WERI-Rb-1 (cell line): Measurements from ENCODE around the gene NSMCE1.

ENCODE experiments used
- DNase-seq: peaks from one replicate; pipeline ENCODE4 v3.0.0-alpha.2; 2020
- H3K27ac ChIP-seq: fragments of 250-450 bp; sonication (Bioruptor Pico); 2 replicates; pipeline ENCODE4 v1.5.1; 2020; ENCODE audit warnings: mild to moderate bottlenecking, moderate library complexity
- H3K27me3 ChIP-seq: fragments of 250-450 bp; sonication (Bioruptor Pico); 2 replicates; pipeline ENCODE4 v1.5.1; 2021; ENCODE audit warnings: mild to moderate bottlenecking, low read depth, moderate library complexity; ENCODE audit not compliant: insufficient read depth, severe bottlenecking
- H3K36me3 ChIP-seq: fragments of 250-450 bp; sonication (Bioruptor Pico); 2 replicates; pipeline ENCODE4 v1.5.1; 2020; ENCODE audit warnings: mild to moderate bottlenecking, moderate library complexity
- H3K4me3 ChIP-seq: 2 replicates; pipeline ENCODE4 v1.5.1; 2011; ENCODE audit warnings: low read depth, mild to moderate bottlenecking, control low read depth, low read length
- H3K9me3 ChIP-seq: fragments of 250-450 bp; sonication (Bioruptor Pico); 2 replicates; pipeline ENCODE4 v1.5.1; 2021; ENCODE audit warnings: mild to moderate bottlenecking, moderate library complexity; ENCODE audit not compliant: severe bottlenecking
- TF ChIP-seq, protein P1 (sequence below): IDR thresholded peaks from 2 replicates; pipeline ENCODE4 v1.5.1; 2011; ENCODE audit warnings: low read depth, mild to moderate bottlenecking, control low read depth, inconsistent platforms, low read length

NSMCE1 gene

DNA sequence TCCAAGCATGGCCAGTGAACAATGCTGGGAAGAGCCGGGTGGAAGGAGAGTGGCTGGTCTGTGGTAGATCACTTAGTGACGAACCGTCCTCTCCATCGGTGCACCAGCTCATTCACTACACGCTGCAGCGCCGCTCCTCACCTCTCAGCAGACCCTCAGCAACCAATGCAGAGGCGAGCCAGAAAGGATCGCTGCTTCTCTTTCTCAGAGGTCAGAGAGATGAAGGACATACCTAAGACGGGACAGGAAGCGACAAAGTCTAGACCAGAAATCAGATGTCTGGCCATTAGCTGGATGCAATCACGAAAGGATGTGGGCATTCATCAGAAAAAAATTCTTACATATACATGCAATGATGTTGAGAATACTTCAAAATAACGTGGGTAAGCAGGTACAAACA is 26.9 kb downstream of the NSMCE1 start:
- H3K9me3 ChIP-seq = no peaks in the 10 kb centered on the region
- no peaks in the 10 kb centered on the region for H3K27me3 ChIP-seq
- no peak overlapping the region for H3K27ac ChIP-seq
- no peak for DNase-seq
- TF ChIP-seq, protein P1, sequence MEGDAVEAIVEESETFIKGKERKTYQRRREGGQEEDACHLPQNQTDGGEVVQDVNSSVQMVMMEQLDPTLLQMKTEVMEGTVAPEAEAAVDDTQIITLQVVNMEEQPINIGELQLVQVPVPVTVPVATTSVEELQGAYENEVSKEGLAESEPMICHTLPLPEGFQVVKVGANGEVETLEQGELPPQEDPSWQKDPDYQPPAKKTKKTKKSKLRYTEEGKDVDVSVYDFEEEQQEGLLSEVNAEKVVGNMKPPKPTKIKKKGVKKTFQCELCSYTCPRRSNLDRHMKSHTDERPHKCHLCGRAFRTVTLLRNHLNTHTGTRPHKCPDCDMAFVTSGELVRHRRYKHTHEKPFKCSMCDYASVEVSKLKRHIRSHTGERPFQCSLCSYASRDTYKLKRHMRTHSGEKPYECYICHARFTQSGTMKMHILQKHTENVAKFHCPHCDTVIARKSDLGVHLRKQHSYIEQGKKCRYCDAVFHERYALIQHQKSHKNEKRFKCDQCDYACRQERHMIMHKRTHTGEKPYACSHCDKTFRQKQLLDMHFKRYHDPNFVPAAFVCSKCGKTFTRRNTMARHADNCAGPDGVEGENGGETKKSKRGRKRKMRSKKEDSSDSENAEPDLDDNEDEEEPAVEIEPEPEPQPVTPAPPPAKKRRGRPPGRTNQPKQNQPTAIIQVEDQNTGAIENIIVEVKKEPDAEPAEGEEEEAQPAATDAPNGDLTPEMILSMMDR = no peak
- no peak overlapping the region for H3K4me3 ChIP-seq
- H3K36me3 ChIP-seq = no peaks in the 10 kb centered on the region

DNA sequence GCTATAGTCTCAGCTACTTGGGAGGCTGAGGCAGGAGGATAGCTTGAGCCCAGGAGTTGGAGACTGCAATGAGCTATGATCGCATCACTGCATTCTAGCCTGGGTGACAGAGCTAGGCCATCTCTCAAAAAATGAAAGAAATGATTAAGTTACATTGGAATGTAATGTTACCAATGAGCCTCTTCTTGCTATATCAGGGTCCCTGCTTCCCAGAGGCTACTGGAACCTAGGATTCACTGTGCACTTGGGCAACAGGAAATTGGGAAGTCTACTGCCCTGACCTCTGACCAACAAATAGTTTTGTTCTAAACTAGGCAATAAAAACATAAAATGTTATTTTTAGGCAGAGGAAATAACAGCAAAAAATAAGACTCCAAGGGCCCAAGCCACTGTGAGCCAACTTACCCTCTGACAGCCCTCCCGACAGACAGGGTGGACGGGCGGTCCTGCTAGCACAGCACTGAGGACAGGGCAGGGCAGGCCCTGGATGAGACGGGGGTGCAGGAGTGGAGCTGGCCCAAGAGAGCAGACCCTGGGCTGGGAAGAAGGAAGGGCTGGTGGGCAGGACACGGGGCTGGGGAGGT is 27.5 kb downstream of the NSMCE1 start:
- Histone ChIP-seq H3K4me3 (no peak overlapping the region), H3K9me3 (no peaks in the 10 kb centered on the region), H3K27ac (no peak overlapping the region), H3K36me3 (no peaks in the 10 kb centered on the region), H3K27me3 (no peaks in the 10 kb centered on the region)
- TF ChIP-seq, protein P1 = no peak
- DNase-seq = no peak

DNA sequence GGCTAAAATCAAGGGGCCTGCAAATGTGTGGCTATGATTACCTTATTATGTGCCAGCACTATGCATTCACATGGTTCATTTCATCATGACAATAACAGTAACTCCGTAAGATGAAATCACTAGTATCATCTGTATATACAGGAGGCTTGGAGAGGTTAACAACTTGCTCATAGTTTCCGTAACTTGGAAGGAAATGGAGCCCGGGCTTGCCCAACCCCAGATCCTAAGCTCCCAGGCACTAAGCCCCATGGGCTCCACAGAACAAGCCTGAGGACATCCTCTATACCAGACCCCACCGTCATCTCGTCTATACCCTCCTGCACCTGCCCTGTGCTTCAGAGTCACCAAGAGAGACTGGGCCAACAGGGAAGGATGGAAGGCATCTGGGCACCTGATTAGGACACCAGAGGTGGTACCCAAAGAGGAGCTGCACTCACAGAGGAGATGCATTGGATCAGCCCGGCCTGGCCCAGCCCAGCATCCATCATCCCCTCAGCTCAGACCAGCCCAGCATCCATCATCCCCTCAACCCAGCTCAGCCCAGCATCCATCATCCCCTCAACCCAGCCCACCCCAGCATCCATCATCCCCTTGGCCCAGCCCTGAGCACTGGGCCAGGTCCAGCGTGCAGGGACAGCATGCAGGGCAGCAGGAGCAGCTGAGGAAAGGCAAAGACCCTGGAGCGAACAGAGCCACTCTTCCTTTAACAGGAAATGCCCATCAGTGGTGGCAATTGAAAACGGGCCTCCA is 28.5 kb downstream of the NSMCE1 start:
- no peak overlapping the region for H3K27ac ChIP-seq
- DNase-seq = no peak
- TF ChIP-seq, protein P1 = no peak

DNA sequence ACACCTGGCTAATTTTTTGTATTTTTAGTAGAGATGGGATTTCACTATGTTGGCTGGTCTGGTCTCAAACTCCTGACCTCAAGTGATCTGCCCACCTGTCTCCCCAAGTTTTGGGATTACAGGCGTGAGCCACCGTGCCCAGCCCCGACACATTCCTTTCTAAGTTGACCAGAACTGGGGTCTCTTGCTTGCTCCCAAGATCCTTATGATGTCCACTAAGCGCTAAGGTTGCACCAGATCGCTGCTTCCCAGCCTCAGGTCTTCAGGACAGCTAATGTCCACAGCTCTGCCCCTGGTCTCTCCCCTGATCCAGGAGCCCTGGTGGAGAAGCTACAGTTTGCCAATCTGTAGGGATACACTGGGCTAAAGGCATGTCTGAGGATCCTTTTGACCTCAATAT is 29.5 kb downstream of the NSMCE1 start:
- TF ChIP-seq, protein P1 = no peak
- Histone ChIP-seq H3K27me3 (no peaks in the 10 kb centered on the region), H3K9me3 (no peaks in the 10 kb centered on the region), H3K36me3 (no peaks in the 10 kb centered on the region; the same call in 1 of the 2 replicates), H3K4me3 (no peak overlapping the region), H3K27ac (no peak overlapping the region)
- no peak for DNase-seq

More for the DNA sequence above, 28.5 kb downstream of the NSMCE1 start:
- no peaks in the 10 kb centered on the region; the same call in 1 of the 2 replicates for H3K36me3 ChIP-seq
- H3K27me3 ChIP-seq = no peaks in the 10 kb centered on the region
- no peaks in the 10 kb centered on the region for H3K9me3 ChIP-seq
- H3K4me3 ChIP-seq = no peak overlapping the region

DNA sequence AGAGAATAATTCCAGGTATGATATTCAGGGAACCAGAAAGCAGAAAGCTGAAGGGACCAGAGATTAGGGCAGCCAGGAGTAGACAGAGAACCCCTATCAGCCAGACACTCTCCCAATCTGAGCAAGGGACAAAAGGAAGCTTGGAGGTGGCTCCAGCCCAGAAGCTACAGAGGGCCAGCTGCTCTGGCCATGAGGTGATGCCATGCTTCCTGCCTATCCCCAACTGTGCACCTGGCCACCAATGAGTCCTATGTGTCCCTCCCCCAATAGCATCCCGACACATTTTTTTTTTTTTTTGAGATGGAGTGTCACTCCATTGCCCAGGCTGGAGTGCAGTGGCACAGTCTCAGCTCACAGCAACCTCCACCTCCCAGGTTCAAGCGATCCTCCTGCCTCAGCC is 30.0 kb downstream of the NSMCE1 start:
- no peak for DNase-seq
- Histone ChIP-seq H3K4me3 (no peak overlapping the region), H3K9me3 (no peaks in the 10 kb centered on the region), H3K36me3 (no peaks in the 10 kb centered on the region; the same call in 1 of the 2 replicates), H3K27ac (no peak overlapping the region), H3K27me3 (no peaks in the 10 kb centered on the region)
- TF ChIP-seq, protein P1 = no peak
